ENCODE results near the gene IGF2. TPM values are rescaled to one million over a fixed set of nuclear protein-coding genes. Genes with fewer than 3 reads are reported as not detected.
"Not testable (repeated sequence)": the region's sequence is repeated elsewhere in the genome, so short reads cannot be mapped to it uniquely, and the experiment has no call there.

IGF2 gene
- total RNA-seq, 1 donor from 2014 or later: 8.8 TPM

DNA sequence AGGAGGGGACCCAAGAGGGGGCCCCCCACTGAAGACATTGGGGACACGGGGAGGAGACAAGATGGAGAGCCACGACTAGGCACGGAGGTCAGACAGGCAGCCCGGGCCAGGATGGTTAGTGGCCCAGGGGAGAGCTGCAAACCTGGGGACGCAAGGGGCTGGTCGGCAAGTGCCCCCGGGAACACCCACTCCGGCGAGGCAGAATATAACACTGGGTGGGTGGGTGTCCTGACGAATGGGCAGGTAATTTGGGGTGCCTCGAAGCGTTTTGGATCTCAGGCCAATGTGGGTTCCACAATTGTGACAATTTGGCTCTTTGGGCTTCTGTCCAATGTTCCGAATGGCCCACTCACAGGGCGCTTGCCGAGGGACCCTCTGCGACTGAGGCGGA, 9.9 kb downstream of the IGF2 start:
- ATAC-seq (no peak), DNase-seq (no peak)
- peaks cover 11% of the 10 kb centered on the region for H3K27me3 ChIP-seq
- TF ChIP-seq CTCF (IDR thresholded peaks at IDR 0.05): no peak
- no peaks in the 10 kb centered on the region for H3K36me3 ChIP-seq
- intact Hi-C loops (cut with DNase I): no loop called here
- H3K4me1 ChIP-seq: no peaks in the 10 kb centered on the region
- no peak overlapping the region for H3K4me3 ChIP-seq
- no peak overlapping the region for H3K27ac ChIP-seq
- no peaks in the 10 kb centered on the region for H3K9me3 ChIP-seq

DNA sequence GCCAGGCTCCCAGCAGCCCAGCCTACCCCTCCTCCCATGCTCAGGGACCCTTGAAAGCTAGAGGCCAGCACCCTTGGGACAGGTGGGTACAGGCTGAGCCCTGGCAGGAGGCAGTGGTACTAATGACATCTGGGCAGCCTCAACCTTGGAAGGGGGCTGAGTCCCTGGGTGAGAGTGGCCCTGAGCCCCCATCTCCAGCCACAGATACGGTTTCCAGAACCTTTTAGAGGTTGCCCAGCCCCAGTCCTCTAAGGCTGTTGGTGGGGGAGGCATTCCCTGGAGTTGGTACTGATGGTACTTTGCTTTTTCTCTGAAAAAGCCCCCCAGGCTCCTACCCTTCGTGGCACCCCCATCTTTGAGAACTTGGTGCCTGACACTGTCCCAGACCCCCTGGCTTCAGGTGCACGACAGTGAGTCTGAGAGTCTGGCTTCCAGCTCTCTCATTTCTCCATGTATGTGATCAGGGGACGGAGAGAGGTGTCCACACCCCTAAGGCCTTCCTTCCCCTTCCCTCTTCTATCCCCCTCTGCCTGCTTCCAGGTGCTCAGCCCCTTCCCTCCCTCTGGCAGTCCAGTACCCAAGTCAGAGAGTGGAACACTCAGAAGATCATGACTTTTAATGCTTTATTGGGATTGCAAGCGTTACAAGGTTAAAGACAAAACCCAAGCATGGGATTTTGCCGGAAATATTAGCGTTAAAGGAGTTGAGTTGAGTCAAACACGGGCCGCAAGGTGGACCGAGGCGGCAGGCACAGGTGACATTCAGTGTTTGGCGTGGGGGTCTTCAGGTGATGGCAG, 10.5 kb downstream of the IGF2 start:
- Histone ChIP-seq H3K9me3 (no peaks in the 10 kb centered on the region), H3K27ac (no peak overlapping the region), H3K27me3 (peaks cover 5% of the 10 kb centered on the region), H3K36me3 (no peaks in the 10 kb centered on the region), H3K4me3 (no peak overlapping the region), H3K4me1 (no peaks in the 10 kb centered on the region)
- TF ChIP-seq CTCF (IDR thresholded peaks at IDR 0.05): no peak
- intact Hi-C loops (cut with DNase I): no loop called here
- DNase-seq: no peak
- no peak for ATAC-seq

DNA sequence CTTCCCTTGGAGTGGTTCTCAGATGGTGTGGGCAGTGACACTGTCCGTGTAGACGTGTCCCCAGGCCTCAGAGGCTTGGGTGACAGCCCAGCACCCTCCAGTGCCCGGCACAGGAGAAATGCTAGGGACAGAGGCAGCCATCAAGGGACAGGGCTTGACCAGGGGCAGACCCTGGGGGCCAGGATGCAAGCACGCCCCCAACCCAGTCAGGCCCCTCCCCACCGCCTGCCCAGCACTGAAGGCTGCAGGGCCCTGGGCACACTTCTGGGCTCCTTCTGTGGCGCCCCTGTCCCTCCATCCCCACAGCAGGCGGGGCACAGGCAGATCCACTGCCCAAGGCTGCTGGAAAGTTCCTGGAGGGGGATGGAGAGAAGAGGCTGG, 11.1 kb downstream of the IGF2 start:
- H3K4me1 ChIP-seq: no peaks in the 10 kb centered on the region
- no peaks in the 10 kb centered on the region for H3K27me3 ChIP-seq
- intact Hi-C loops (cut with DNase I): no loop called here
- DNase-seq (no peak), ATAC-seq (no peak)
- no peak for TF ChIP-seq CTCF (IDR thresholded peaks at IDR 0.05)
- no peak overlapping the region for H3K27ac ChIP-seq
- no peaks in the 10 kb centered on the region for H3K9me3 ChIP-seq
- H3K4me3 ChIP-seq: no peak overlapping the region
- no peaks in the 10 kb centered on the region for H3K36me3 ChIP-seq

GRCh38 chr11:2127482-2128129, 11.6 kb downstream of the IGF2 start:
- H3K9me3 ChIP-seq: no peaks in the 10 kb centered on the region
- DNase-seq: no peak
- H3K4me3 ChIP-seq: no peak overlapping the region
- H3K27ac ChIP-seq: no peak overlapping the region
- no peaks in the 10 kb centered on the region for H3K27me3 ChIP-seq
- intact Hi-C loops (cut with DNase I): no loop called here
- no peak for TF ChIP-seq CTCF (IDR thresholded peaks at IDR 0.05)
- ATAC-seq: no peak
- no peaks in the 10 kb centered on the region for H3K4me1 ChIP-seq
- H3K36me3 ChIP-seq: no peaks in the 10 kb centered on the region

- DNase-seq: no peak
- no peaks in the 10 kb centered on the region for H3K4me1 ChIP-seq
- peaks cover 2% of the 10 kb centered on the region for H3K27me3 ChIP-seq
- no peak for TF ChIP-seq CTCF (IDR thresholded peaks at IDR 0.05)
- no peaks in the 10 kb centered on the region for H3K36me3 ChIP-seq
- intact Hi-C loops (cut with DNase I): no loop called here
- no peak overlapping the region for H3K27ac ChIP-seq
- no peak for ATAC-seq
- no peak overlapping the region for H3K4me3 ChIP-seq
- H3K9me3 ChIP-seq: no peaks in the 10 kb centered on the region
Observed at GRCh38 chr11:2126520-2127085, 12.6 kb downstream of the IGF2 start.

GRCh38 chr11:2124736-2125484, 14.3 kb downstream of the IGF2 start:
- ATAC-seq; H3K9me3 ChIP-seq; H3K4me1 ChIP-seq; H3K4me3 ChIP-seq; intact Hi-C loops (cut with DNase I); DNase-seq; H3K27ac ChIP-seq; H3K36me3 ChIP-seq: not testable (repeated sequence)
- peaks cover 16% of the 10 kb centered on the region for H3K27me3 ChIP-seq
